ENCODE measurements around the gene UST. TPM values are rescaled to one million over a fixed set of nuclear protein-coding genes. Genes with fewer than 3 reads are reported as not detected.

Gene UST
- total and polyA plus RNA-seq, 9 of the 15 experiments (the other 6 are each of a cell fraction or from before 2014, with no cell fraction given): 0.04 to 0.10 TPM; not detected in 7

GRCh38 chr6:148989585-148989984 is 242.8 kb downstream of the UST start (continued):
- TF ChIP-seq, protein P1, sequence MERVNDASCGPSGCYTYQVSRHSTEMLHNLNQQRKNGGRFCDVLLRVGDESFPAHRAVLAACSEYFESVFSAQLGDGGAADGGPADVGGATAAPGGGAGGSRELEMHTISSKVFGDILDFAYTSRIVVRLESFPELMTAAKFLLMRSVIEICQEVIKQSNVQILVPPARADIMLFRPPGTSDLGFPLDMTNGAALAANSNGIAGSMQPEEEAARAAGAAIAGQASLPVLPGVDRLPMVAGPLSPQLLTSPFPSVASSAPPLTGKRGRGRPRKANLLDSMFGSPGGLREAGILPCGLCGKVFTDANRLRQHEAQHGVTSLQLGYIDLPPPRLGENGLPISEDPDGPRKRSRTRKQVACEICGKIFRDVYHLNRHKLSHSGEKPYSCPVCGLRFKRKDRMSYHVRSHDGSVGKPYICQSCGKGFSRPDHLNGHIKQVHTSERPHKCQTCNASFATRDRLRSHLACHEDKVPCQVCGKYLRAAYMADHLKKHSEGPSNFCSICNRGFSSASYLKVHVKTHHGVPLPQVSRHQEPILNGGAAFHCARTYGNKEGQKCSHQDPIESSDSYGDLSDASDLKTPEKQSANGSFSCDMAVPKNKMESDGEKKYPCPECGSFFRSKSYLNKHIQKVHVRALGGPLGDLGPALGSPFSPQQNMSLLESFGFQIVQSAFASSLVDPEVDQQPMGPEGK (CRISPR knock-in tag; IDR thresholded peaks at IDR 0.05; ENCODE audit: borderline replicate concordance): no peak
- TF ChIP-seq ELK1 (CRISPR knock-in tag; IDR thresholded peaks at IDR 0.05): no peak
- no peak for TF ChIP-seq ZNF316 (IDR thresholded peaks at IDR 0.05)
- no peak for TF ChIP-seq PCBP2 (IDR thresholded peaks at IDR 0.05; ENCODE audit: low read depth, low read length, poor library complexity, severe bottlenecking)
- TF ChIP-seq CEBPZ (IDR thresholded peaks at IDR 0.05; ENCODE audit: borderline replicate concordance, low read depth, low read length): no peak
- no peak for TF ChIP-seq C11orf30 (IDR thresholded peaks at IDR 0.05; ENCODE audit: low read depth)
- no peak for TF ChIP-seq TOE1 (IDR thresholded peaks at IDR 0.05; ENCODE audit: borderline replicate concordance)
- no peak for TF ChIP-seq TOE1 (CRISPR knock-in tag; IDR thresholded peaks at IDR 0.05; ENCODE audit: borderline replicate concordance, low read depth)
- TF ChIP-seq U2AF1 (optimal IDR thresholded peaks at IDR 0.05; ENCODE audit: low read depth, low read length): no peak
- TF ChIP-seq JUND (IDR thresholded peaks at IDR 0.05; ENCODE audit: borderline replicate concordance, low read depth, low read length): no peak
- no peak for TF ChIP-seq JUND (tag; IDR thresholded peaks at IDR 0.05; ENCODE audit: borderline replicate concordance, low read depth, low read length)
- TF ChIP-seq DACH1 (IDR thresholded peaks at IDR 0.05; ENCODE audit: partially characterized antibody): no peak
- TF ChIP-seq, protein P2, sequence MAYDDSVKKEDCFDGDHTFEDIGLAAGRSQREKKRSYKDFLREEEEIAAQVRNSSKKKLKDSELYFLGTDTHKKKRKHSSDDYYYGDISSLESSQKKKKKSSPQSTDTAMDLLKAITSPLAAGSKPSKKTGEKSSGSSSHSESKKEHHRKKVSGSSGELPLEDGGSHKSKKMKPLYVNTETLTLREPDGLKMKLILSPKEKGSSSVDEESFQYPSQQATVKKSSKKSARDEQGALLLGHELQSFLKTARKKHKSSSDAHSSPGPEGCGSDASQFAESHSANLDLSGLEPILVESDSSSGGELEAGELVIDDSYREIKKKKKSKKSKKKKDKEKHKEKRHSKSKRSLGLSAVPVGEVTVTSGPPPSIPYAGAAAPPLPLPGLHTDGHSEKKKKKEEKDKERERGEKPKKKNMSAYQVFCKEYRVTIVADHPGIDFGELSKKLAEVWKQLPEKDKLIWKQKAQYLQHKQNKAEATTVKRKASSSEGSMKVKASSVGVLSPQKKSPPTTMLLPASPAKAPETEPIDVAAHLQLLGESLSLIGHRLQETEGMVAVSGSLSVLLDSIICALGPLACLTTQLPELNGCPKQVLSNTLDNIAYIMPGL (CRISPR knock-in tag; IDR thresholded peaks at IDR 0.05): no peak
- TF ChIP-seq ZNF217 (CRISPR knock-in tag; IDR thresholded peaks at IDR 0.05): no peak
- no peak for TF ChIP-seq POLR2B (IDR thresholded peaks at IDR 0.05; ENCODE audit: low read depth, partially characterized antibody)
